DMS153 treated with DMSO at 0.1 percent for 48 hours (cell line): ENCODE results near the gene UBTD2.
"Not testable (repeated sequence)": the region's sequence is repeated elsewhere in the genome, so short reads cannot be mapped to it uniquely, and the experiment has no call there.

ENCODE experiments used
- DNase-seq: peaks from one replicate; lab custom pipeline; 2025; ENCODE audit not compliant: unreplicated experiment; lab: John Stamatoyannopoulos, UW

The UBTD2 gene

GRCh38 chr5:172293054-172293744 is 9.6 kb upstream of the UBTD2 start:
- DNase-seq = no peak

GRCh38 chr5:172291837-172292236 is 8.3 kb upstream of the UBTD2 start:
- DNase-seq = not testable (repeated sequence)

- no peak for DNase-seq
Measured at GRCh38 chr5:172288465-172288864, 4.9 kb upstream of the UBTD2 start.

GRCh38 chr5:172287140-172287539 is 3.6 kb upstream of the UBTD2 start:
- DNase-seq = not testable (repeated sequence)

GRCh38 chr5:172285226-172286143 is 1.9 kb upstream of the UBTD2 start:
- no peak for DNase-seq

- DNase-seq = no peak
Measured at GRCh38 chr5:172284611-172284980, 1.0 kb upstream of the UBTD2 start.

- no peak for DNase-seq
Measured at GRCh38 chr5:172283862-172284610, 472 bp upstream of the UBTD2 start.

GRCh38 chr5:172282272-172283019 is 1.1 kb downstream of the UBTD2 start:
- DNase-seq = no peak

GRCh38 chr5:172281346-172281745 is 2.2 kb downstream of the UBTD2 start:
- DNase-seq = no peak

GRCh38 chr5:172280929-172281328 is 2.6 kb downstream of the UBTD2 start:
- DNase-seq = no peak

- no peak for DNase-seq
Measured at GRCh38 chr5:172280317-172280716, 3.2 kb downstream of the UBTD2 start.

GRCh38 chr5:172278356-172278755 is 5.2 kb downstream of the UBTD2 start:
- DNase-seq = no peak

- DNase-seq = no peak
Measured at GRCh38 chr5:172276214-172276613, 7.3 kb downstream of the UBTD2 start.

GRCh38 chr5:172274951-172275753 is 8.4 kb downstream of the UBTD2 start:
- DNase-seq = no peak

GRCh38 chr5:172267943-172268342 is 15.6 kb downstream of the UBTD2 start:
- no peak for DNase-seq

GRCh38 chr5:172266676-172267092 is 16.9 kb downstream of the UBTD2 start:
- no peak for DNase-seq

GRCh38 chr5:172266071-172266675 is 17.4 kb downstream of the UBTD2 start:
- no peak for DNase-seq

- DNase-seq = no peak
Measured at GRCh38 chr5:172264815-172265395, 18.7 kb downstream of the UBTD2 start.

- DNase-seq = no peak
Measured at GRCh38 chr5:172255444-172255843, 28.1 kb downstream of the UBTD2 start.
